Body of pancreas (tissue), 4 donors: ENCODE measurements around the gene BAIAP3.

Experiments
- CTCF ChIP-seq, 7 experiments: fragments of 450-650 bp in 4 of 7; fragments of 200-600 bp in 3 of 7; sonication (generic) in 3 of 7; IDR thresholded peaks; one replicate each; pipeline ENCODE4 v1.5.1; 2016 to 2019; ENCODE audit warnings: antibody characterized with exemption in 7 of 7
- POLR2A ChIP-seq, 3 donors: fragments of 450-650 bp; IDR thresholded peaks; one replicate each; pipeline ENCODE4 v1.6.1; 2016; ENCODE audit warnings: antibody characterized with exemption in 3 of 3, mild to moderate bottlenecking in 2 of 3

GRCh38 chr16:1311738-1312466 is 21.5 kb upstream of the BAIAP3 start:
- no peak for TF ChIP-seq CTCF (IDR thresholded peaks at IDR 0.05)
- TF ChIP-seq POLR2A (IDR thresholded peaks at IDR 0.05) = no peak
